HUES48 (cell line): Measurements from ENCODE around the gene ADGRV1.
A peak's percentile ranks its signal among the peaks of the same experiment; 100 is the strongest.

Experiments used
- H3K27ac ChIP-seq: one replicate; pipeline ENCODE4 v1.7.0; 2013; ENCODE audit warnings: low read depth, low read length, inconsistent platforms
- H3K27me3 ChIP-seq: 2 replicates; pipeline ENCODE4 v1.6.1; 2013; ENCODE audit warnings: mild to moderate bottlenecking, low read length; ENCODE audit not compliant: control insufficient read depth, insufficient read depth
- H3K36me3 ChIP-seq: 2 replicates; pipeline ENCODE4 v1.6.1; 2013; ENCODE audit warnings: low read length; ENCODE audit not compliant: control insufficient read depth, insufficient read depth
- H3K4me1 ChIP-seq: 2 replicates; pipeline ENCODE4 v1.6.1; 2013; ENCODE audit warnings: mild to moderate bottlenecking, low read length; ENCODE audit not compliant: control insufficient read depth, insufficient read depth
- H3K4me3 ChIP-seq: 2 replicates; pipeline ENCODE4 v1.5.1; 2013; ENCODE audit warnings: mild to moderate bottlenecking, low read depth, low read length
- H3K9ac ChIP-seq: 2 replicates; pipeline ENCODE4 v1.6.1; 2013; ENCODE audit warnings: mild to moderate bottlenecking, low read depth, low read length, moderate library complexity
- H3K9me3 ChIP-seq: 2 replicates; pipeline ENCODE4 v1.6.1; 2013; ENCODE audit warnings: low read length; ENCODE audit not compliant: control insufficient read depth, insufficient read depth

The ADGRV1 gene

DNA sequence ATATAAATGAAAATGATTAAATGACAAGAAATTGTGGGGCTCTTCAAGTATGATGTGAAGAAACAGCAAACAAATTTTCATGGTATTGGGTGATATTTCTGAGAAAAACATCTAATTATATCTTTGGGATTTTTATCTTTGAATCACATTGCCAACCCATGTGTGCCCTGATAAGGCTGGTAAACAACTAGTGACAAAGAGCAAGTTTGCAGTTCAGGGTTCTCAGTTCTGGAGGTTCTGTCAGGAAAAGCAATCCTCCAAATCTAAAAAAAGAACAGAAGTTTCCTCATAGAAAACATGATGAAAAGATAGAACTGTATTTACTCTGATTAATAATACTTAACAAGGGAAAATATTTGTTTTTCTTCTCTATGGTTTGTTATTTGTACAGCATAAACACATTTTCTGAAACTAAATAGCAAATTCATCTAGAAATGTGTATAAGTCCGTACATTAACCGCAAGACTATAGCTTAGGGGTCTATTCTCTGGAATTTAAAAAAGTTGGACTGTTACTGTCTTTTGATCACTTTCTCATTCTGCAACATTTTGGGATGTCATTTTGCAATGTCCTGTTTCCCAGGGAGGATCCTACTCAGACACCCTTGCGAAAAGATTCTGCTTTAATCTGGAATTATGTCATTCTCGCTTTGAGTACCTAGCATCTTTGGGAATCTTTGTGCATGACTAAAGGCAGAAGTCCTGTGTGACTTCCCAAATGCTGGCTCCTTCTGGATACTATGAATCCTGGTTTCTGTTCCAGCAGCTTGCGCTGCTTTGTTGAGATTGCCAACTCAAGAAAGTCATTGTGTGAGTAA is 308.5 kb downstream of the ADGRV1 start:
- Histone ChIP-seq H3K9me3 (no peaks in the 10 kb centered on the region), H3K27me3 (no peaks in the 10 kb centered on the region), H3K4me3 (no peak overlapping the region), H3K36me3 (peaks cover 34% of the 10 kb centered on the region), H3K4me1 (no peaks in the 10 kb centered on the region), H3K9ac (no peak overlapping the region), H3K27ac (no peak overlapping the region)

DNA sequence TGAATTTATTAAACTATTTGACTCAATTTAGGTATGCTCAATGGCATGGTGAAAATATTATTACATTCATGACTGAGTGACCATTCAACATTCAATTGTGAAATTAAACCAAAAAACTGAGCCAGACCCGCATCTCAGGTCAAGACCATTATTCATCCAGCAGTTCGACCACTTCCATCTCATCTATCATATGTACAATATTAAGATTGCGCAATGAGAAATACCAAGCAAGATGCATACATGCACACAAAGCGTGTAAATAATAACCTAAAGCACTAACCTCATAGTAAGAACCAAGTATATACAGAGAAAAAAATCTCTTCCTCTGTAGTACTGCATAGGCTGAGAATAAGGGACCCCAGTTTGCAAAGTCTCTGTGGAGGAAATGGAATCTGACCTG is 310.2 kb downstream of the ADGRV1 start:
- peaks cover 21% of the 10 kb centered on the region for H3K36me3 ChIP-seq
- no peak overlapping the region for H3K27ac ChIP-seq
- no peak overlapping the region for H3K4me3 ChIP-seq
- H3K9ac ChIP-seq: no peak overlapping the region
- no peaks in the 10 kb centered on the region for H3K9me3 ChIP-seq
- no peaks in the 10 kb centered on the region for H3K4me1 ChIP-seq
- no peaks in the 10 kb centered on the region for H3K27me3 ChIP-seq

DNA sequence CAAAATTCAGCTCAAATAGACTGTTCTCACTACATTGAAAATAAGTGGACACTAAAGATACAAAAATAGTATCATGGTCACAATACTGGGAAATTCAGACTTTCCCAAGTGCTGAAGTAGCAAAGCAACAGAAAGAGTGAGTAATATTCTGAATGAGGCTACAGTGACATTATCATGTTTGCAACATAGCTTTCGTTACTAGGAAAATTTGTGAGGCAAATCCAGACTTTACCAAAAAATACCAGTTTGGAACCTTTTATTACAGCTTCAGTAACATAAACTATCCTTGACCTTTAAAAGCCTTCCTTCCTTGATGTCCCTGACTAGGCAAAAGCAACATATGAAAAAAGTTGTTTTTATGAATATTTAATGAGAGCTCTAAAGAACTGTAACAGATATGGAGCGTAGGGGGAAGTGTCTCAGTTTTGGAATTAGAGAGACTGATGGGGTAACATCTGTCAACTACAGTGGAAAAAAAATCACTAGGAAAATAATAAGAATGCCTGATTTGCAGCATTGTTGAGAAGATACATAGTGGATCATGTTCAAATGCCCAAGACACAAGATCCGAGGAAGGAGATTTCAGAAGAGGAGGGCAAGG is 312.9 kb downstream of the ADGRV1 start:
- no peak overlapping the region for H3K27ac ChIP-seq
- no peaks in the 10 kb centered on the region for H3K9me3 ChIP-seq
- no peak overlapping the region for H3K9ac ChIP-seq
- H3K27me3 ChIP-seq: no peaks in the 10 kb centered on the region
- peaks cover 21% of the 10 kb centered on the region for H3K36me3 ChIP-seq
- no peak overlapping the region for H3K4me3 ChIP-seq
- H3K4me1 ChIP-seq: peaks cover 13% of the 10 kb centered on the region

DNA sequence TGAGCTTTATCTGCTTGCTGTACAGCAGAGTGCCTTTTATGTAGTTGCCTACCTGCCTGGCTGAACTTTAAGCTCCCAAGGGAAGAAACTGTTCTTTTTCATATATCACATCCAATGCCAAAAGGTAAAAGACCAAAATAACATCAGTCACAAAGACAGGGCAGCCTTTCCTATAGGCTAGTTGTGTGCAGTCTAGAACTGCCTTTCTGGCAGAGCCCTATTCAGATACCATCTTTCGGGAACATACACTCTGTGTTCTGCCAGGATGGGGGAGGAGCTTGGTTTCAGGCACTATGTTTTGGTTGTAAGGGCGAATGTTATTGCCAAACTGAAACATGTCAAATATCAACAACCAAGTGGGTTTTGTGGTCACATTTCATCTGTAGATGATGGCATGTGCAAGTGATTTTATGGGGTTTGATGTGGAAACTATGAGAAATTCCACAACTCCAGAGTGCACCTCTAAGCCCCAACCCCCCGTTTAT is 314.5 kb downstream of the ADGRV1 start:
- Histone ChIP-seq H3K4me1 (peaks cover 24% of the 10 kb centered on the region), H3K27me3 (no peaks in the 10 kb centered on the region), H3K9ac (no peak overlapping the region), H3K9me3 (no peaks in the 10 kb centered on the region), H3K4me3 (no peak overlapping the region), H3K36me3 (peaks cover 21% of the 10 kb centered on the region), H3K27ac (no peak overlapping the region)

DNA sequence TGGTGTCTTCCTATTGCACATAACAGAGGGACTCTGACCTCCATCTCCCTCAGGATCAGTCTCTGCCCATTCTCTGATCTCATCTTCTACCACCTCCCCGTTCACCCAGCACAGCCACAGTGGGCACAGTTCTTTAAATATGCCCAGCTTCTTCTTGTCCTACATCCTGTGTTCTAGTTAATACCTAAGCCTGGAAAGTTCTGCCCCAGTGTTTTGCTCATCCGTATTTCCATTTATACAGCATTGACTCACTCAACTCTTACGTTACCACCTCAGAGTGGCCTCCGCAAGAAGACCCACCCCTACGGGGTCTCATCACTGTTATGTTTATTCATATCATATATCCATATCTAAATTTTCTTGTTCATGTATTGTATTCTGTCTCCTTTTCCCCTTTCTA is 315.5 kb downstream of the ADGRV1 start:
- H3K27me3 ChIP-seq: no peaks in the 10 kb centered on the region
- H3K9me3 ChIP-seq: no peaks in the 10 kb centered on the region
- H3K27ac ChIP-seq: no peak overlapping the region
- peaks cover 34% of the 10 kb centered on the region for H3K4me1 ChIP-seq
- H3K4me3 ChIP-seq: no peak overlapping the region
- peaks cover 17% of the 10 kb centered on the region for H3K36me3 ChIP-seq
- no peak overlapping the region for H3K9ac ChIP-seq

DNA sequence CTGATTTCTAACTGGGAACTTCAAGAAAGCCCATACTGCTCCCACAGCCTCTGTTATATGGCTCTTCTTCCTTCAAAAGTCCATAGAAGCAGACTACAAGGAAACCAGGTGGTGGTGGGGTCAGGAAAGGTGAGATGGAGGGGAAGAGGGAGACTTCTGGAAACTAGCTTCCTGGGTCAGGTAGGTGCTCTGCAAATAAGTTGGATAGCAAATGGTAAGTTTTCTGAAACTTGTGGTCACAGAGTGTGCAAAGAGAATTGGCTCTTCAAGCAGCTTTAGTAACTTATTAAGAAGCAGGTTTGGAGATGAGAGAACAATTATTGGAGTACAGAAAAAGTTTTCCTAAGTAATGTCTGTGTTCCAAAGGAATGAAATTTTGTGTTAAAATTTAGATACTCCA is 316.9 kb downstream of the ADGRV1 start:
- Histone ChIP-seq H3K4me1 (peaks cover 37% of the 10 kb centered on the region), H3K27me3 (no peaks in the 10 kb centered on the region), H3K27ac (no peak overlapping the region), H3K4me3 (no peak overlapping the region), H3K9me3 (no peaks in the 10 kb centered on the region), H3K9ac (no peak overlapping the region), H3K36me3 (peaks cover 10% of the 10 kb centered on the region; the same call in 1 of the 2 replicates)

DNA sequence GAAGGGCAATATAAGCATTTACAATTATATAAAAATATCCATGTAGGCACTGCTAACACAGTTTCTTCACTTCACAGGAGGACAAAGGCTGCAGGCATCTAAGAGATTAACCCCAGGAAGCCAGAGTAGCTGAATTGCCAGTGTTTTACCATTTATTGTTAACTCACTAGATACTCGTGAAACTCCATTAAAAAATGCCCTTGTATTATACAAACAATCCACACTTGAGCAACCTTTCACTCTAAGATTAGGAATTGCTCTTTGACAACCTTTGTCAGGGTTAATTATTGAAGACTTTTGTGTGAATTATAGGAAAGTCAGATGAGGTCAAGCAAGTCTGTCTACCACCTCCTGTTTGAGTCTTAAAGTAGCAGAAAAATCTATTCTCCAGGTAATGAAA is 317.8 kb downstream of the ADGRV1 start:
- peaks cover 44% of the 10 kb centered on the region for H3K4me1 ChIP-seq
- H3K4me3 ChIP-seq: no peak overlapping the region
- H3K27ac ChIP-seq: peak overlapping the region; percentile 31
- H3K9me3 ChIP-seq: no peaks in the 10 kb centered on the region
- H3K27me3 ChIP-seq: no peaks in the 10 kb centered on the region
- no peak overlapping the region for H3K9ac ChIP-seq
- peaks cover 8% of the 10 kb centered on the region; the same call in 1 of the 2 replicates for H3K36me3 ChIP-seq

DNA sequence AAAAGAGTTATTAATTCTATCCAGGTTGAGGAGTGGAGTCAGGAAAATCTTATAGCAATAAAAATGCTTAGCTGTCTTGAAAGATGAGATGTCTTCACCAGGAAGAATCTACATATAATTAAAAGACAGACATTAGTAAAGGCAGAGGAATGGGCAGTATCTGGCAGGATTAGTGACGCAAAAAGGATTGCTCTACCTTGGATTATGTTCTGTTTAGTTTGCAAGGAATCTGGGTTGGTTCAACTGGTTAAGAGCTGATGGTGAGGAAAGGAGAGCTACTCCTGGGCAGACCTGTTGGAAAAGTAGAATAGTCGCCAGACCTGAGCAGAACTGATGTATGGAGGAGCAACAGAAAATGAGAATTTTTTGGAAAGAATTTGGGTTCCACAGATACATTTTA is 318.5 kb downstream of the ADGRV1 start:
- 0 out of 2 replicates have a peak, but pooled peaks cover 3% of the 10 kb centered on the region for H3K36me3 ChIP-seq
- no peak overlapping the region for H3K9ac ChIP-seq
- no peaks in the 10 kb centered on the region for H3K27me3 ChIP-seq
- peaks cover 51% of the 10 kb centered on the region for H3K4me1 ChIP-seq
- H3K27ac ChIP-seq: no peak overlapping the region
- H3K9me3 ChIP-seq: no peaks in the 10 kb centered on the region
- H3K4me3 ChIP-seq: no peak overlapping the region

DNA sequence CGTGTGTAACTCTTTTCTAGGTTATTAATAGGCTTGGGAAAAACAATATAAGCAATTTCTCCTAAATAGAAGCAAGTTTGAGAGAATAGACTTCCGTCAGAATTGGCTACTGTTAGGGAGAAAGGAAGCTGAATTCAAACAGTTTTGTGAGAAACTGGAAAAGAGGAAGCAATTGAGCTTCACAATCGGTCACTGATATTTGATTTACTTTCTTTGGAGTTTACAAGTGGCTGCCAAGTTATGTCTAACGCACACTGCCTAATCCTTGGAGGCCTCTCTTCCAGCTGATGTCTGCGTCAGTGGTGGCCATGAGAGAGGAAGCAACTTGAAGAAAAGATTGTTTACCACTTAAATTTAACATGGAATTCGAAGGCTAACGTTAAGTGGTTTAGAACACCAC is 319.5 kb downstream of the ADGRV1 start:
- H3K27ac ChIP-seq: no peak overlapping the region

DNA sequence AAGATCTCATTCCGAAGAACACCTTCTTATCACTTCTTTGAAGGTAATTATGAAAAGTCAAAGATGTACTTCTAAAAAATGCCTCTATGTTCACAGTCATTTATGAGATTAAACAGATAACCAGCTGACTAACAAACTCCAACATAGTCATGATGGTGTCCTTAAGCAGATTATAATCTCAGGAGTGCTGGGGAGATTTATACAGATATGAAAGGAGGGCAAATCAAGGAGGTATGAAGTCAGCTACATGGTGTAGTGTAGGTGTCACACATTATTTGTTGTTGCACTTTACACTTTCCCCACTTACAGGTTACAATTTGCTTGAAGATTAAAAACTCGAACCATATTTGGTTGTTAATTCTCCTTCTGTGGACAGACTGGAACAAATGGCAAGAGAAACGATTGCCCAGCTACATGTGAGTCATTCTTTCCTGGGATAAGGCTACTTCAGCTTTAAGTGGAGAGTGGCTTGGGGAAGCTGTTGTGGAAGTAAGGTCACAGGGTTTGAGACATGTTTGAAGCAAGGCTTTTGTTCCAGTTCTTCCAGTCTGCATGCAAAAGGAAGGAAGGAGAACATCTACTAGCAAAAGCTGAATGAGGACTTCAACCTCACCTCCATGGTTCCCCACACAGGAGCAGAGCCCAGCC is 320.1 kb downstream of the ADGRV1 start:
- H3K36me3 ChIP-seq: 0 out of 2 replicates have a peak, but pooled peaks cover 3% of the 10 kb centered on the region
- H3K27me3 ChIP-seq: no peaks in the 10 kb centered on the region
- peaks cover 67% of the 10 kb centered on the region for H3K4me1 ChIP-seq
- H3K9me3 ChIP-seq: no peaks in the 10 kb centered on the region
- no peak overlapping the region for H3K27ac ChIP-seq
- no peak overlapping the region for H3K4me3 ChIP-seq
- no peak overlapping the region for H3K9ac ChIP-seq

More for the DNA sequence above, 319.5 kb downstream of the ADGRV1 start:
- Histone ChIP-seq H3K9me3 (no peaks in the 10 kb centered on the region), H3K4me1 (peaks cover 61% of the 10 kb centered on the region), H3K36me3 (0 out of 2 replicates have a peak, but pooled peaks cover 3% of the 10 kb centered on the region), H3K27me3 (no peaks in the 10 kb centered on the region), H3K9ac (no peak overlapping the region), H3K4me3 (no peak overlapping the region)
